ENCODE measurements around the gene UTP3. TPM values are rescaled to one million over a fixed set of nuclear protein-coding genes. Genes with fewer than 3 reads are reported as not detected.
"Not testable (repeated sequence)": the region's sequence is repeated elsewhere in the genome, so short reads cannot be mapped to it uniquely, and the experiment has no call there.

Gene UTP3
- total RNA-seq, 1 donor from 2014 or later: 38.5 TPM

DNA sequence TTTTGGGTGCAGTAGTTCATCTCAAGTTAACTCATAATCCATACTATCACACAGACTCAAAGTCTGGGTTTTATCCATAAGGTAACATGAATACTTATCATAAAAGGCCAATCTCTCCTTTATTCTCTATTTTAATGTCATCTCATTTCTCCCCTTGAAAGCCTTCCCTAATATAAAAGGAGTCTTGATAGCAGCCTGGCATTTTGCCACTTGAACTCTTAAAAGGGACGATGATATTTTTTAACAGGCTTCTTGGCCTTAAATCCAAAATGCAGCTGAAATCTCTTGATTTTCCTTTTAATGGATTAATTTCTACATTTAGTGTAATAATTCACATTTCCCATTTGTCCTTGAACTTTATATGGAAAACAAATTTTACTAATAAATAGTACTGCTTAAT lies 13.6 kb upstream of the UTP3 start:
- Mint-ChIP-seq H3K4me3 (no peak overlapping the region), H3K27me3 (no peaks in the 10 kb centered on the region), H3K36me3 (ENCODE audit: low read depth) (no peaks in the 10 kb centered on the region), H3K4me1 (peaks cover 67% of the 10 kb centered on the region), H3K9me3 (no peaks in the 10 kb centered on the region), H3K27ac (no peak overlapping the region)
- no peak for DNase-seq
- ChIA-PET POLR2A (no interaction called here), CTCF (no interaction called here)
- intact Hi-C loops (cut with micrococcal nuclease): no loop called here
- no peak for ATAC-seq (ENCODE audit: low read depth)
- TF ChIP-seq, protein P1, sequence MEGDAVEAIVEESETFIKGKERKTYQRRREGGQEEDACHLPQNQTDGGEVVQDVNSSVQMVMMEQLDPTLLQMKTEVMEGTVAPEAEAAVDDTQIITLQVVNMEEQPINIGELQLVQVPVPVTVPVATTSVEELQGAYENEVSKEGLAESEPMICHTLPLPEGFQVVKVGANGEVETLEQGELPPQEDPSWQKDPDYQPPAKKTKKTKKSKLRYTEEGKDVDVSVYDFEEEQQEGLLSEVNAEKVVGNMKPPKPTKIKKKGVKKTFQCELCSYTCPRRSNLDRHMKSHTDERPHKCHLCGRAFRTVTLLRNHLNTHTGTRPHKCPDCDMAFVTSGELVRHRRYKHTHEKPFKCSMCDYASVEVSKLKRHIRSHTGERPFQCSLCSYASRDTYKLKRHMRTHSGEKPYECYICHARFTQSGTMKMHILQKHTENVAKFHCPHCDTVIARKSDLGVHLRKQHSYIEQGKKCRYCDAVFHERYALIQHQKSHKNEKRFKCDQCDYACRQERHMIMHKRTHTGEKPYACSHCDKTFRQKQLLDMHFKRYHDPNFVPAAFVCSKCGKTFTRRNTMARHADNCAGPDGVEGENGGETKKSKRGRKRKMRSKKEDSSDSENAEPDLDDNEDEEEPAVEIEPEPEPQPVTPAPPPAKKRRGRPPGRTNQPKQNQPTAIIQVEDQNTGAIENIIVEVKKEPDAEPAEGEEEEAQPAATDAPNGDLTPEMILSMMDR (IDR thresholded peaks at IDR 0.05): no peak

DNA sequence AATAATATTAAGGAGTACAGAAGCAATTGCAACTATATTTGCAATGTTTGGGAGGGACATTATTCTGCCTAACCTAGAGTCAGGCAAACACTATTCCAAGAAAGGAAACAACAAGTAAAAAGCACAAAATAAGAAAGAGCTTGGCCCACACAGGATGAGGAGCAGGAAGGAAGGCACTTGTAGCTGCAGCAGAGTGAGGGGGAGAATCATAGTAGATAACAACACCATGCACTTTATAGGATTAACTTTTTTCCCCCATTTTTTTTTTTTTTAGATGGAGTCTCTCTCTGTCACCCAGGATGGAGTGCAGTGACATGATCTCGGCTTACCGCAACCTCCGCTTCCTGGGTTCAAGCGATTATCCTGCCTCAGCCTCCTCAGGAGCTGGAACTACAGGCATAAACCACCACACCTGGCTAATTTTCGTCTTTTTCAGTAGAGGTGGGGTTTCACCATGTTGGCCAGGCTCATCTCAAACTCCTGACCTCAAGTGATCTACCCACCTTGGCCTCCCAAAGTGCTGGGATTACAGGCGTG lies 11.7 kb upstream of the UTP3 start:
- TF ChIP-seq, protein P1 (IDR thresholded peaks at IDR 0.05): no peak
- CTCF ChIA-PET: interaction anchor here (1.8 kb wide), 1 partner anchor 334 kb away, joined by 4 read pairs; no protein-coding TSS in a partner anchor
- Mint-ChIP-seq H3K27ac (no peak overlapping the region), H3K27me3 (no peaks in the 10 kb centered on the region), H3K4me3 (no peak overlapping the region), H3K4me1 (peaks cover 66% of the 10 kb centered on the region), H3K9me3 (no peaks in the 10 kb centered on the region), H3K36me3 (ENCODE audit: low read depth) (no peaks in the 10 kb centered on the region)
- POLR2A ChIA-PET: interaction anchor here (0.7 to 2.9 kb wide), 2 partner anchors 28 to 328 kb away, joined by 5 to 15 read pairs; no protein-coding TSS in a partner anchor
- ATAC-seq (ENCODE audit: low read depth) (no peak), DNase-seq (no peak)
- intact Hi-C loops (cut with micrococcal nuclease): no loop called here

DNA sequence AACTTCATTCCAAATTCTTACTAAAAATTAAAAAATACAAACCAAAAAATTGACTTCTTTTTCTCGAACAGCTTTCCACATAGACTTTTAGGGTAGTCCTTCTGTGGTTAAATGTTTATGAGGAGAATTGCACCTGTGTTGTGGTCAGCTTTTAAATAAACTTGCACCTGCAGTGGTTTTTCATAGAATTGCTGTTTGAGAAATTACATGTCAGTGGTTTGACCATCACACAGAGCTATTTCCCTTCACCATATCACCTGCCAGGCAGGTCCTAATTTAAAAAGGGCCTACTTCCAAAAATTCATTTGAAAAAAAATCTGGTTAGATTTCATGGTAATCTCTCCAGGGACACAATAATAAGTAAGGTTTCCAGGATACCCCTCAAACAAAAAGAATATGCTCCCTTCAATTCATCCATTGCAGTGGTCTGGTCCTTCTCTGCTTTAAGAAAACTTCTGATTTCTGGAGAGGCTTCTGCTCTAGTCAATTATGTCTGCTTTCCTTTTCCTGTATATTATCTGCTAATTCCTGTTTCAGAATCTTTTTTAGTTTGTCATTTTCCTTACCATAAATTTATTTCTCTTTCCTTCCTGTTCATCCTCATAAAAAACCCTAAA lies 9.8 kb upstream of the UTP3 start:
- H3K9me3 Mint-ChIP-seq: no peaks in the 10 kb centered on the region
- H3K36me3 Mint-ChIP-seq (ENCODE audit: low read depth): no peaks in the 10 kb centered on the region
- H3K27ac Mint-ChIP-seq: peak overlapping the region; percentile 53
- ATAC-seq (ENCODE audit: low read depth): no peak
- intact Hi-C loops (cut with micrococcal nuclease): loop anchor here (1.0 to 2.0 kb wide), 2 partner anchors 9 to 18 kb away; no protein-coding TSS in a partner anchor
- DNase-seq: no peak
- TF ChIP-seq, protein P1 (IDR thresholded peaks at IDR 0.05): no peak
- H3K4me1 Mint-ChIP-seq: peaks cover 56% of the 10 kb centered on the region
- H3K4me3 Mint-ChIP-seq: no peak overlapping the region
- no peaks in the 10 kb centered on the region for H3K27me3 Mint-ChIP-seq
- ChIA-PET POLR2A (interaction anchor here (0.7 to 2.9 kb wide), 5 partner anchors 9 to 75 kb away, joined by 3 to 15 read pairs (median 3); no protein-coding TSS in a partner anchor), CTCF (interaction anchor here (0.9 to 2.9 kb wide), 4 partner anchors 13 to 332 kb away, joined by 4 to 10 read pairs (median 4); no protein-coding TSS in a partner anchor)

DNA sequence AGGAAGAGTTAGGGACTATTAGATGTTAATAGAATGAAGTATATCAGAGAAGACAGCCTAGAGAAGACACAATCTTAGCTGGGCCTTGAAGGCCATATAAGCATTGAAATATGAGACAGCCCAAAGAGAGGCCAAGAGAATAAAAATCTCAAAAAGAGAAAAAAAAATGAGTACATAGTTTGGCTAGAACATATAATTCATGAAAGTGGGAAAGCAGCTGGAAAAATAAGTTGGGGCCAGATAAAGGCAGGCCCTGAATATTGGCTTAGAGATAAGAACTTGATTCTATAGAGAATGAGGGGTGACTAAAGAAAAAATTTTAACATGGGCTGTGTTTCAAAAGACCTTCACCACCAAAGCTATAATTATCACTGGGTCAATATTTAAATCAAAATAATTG lies 7.4 kb upstream of the UTP3 start:
- Mint-ChIP-seq H3K4me1 (peaks cover 48% of the 10 kb centered on the region), H3K9me3 (no peaks in the 10 kb centered on the region), H3K4me3 (peak overlapping the region; percentile 35), H3K27me3 (no peaks in the 10 kb centered on the region), H3K36me3 (ENCODE audit: low read depth) (no peaks in the 10 kb centered on the region), H3K27ac (peak overlapping the region; percentile 80)
- intact Hi-C loops (cut with micrococcal nuclease): loop anchor here (1.0 kb wide), 2 partner anchors 7 to 9 kb away; partner anchors contain the start of gene UTP3
- CTCF ChIA-PET: interaction anchor here (2.9 kb wide), 1 partner anchor 29 kb away, joined by 10 read pairs; no protein-coding TSS in a partner anchor
- ATAC-seq (ENCODE audit: low read depth) (no peak), DNase-seq (no peak)
- TF ChIP-seq, protein P1 (IDR thresholded peaks at IDR 0.05): no peak
- POLR2A ChIA-PET: interaction anchor here (0.6 to 1.2 kb wide), 2 partner anchors 8 to 20 kb away, joined by 5 to 10 read pairs; partner anchors contain the start of gene UTP3

DNA sequence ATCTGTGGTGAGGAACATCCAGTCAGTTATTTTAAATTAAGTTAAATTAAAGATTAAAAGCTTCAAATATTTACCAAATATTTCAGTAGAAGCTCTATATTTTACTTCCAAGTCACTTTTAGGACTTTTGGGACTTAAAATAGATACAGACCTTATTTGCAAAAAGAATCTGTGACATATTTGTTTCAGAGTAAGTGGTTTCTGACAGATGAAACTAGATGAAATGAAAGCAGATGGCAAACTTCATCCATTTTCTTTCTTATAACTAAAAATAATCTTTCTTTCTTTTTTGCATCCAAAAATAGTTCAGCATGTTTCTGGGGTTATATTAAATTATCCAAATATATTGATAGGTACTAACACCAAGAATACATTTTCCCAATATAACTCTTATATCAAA lies 6.6 kb upstream of the UTP3 start:
- peaks cover 41% of the 10 kb centered on the region for H3K4me1 Mint-ChIP-seq
- no peak for DNase-seq
- no peaks in the 10 kb centered on the region for H3K27me3 Mint-ChIP-seq
- ATAC-seq (ENCODE audit: low read depth): no peak
- ChIA-PET POLR2A (interaction anchor here (1.5 kb wide), 1 partner anchor 15 kb away, joined by 4 read pairs; no protein-coding TSS in a partner anchor), CTCF (no interaction called here)
- no peak overlapping the region for H3K27ac Mint-ChIP-seq
- H3K4me3 Mint-ChIP-seq: no peak overlapping the region
- TF ChIP-seq, protein P1 (IDR thresholded peaks at IDR 0.05): no peak
- H3K9me3 Mint-ChIP-seq: no peaks in the 10 kb centered on the region
- intact Hi-C loops (cut with micrococcal nuclease): no loop called here
- H3K36me3 Mint-ChIP-seq (ENCODE audit: low read depth): no peaks in the 10 kb centered on the region

DNA sequence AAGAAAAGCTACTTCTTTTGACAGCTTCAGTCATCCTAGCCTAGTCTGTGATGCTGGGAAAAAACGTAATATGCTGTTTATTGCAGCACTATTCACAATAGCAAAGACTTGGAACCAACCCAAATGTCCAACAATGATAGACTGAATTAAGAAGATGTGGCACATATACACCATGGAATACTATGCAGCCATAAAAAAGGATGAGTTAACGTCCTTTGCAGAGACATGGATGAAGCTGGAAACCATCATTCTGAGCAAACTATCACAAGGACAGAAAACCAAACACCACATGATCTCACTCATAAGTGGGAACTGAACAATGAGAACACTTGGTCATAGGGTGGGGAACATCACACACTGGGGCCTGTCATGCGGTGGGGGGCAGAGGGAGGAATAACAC lies 6.2 kb upstream of the UTP3 start:
- H3K4me3 Mint-ChIP-seq; H3K9me3 Mint-ChIP-seq; DNase-seq; CTCF ChIA-PET; H3K27ac Mint-ChIP-seq; ATAC-seq (ENCODE audit: low read depth); H3K27me3 Mint-ChIP-seq; H3K36me3 Mint-ChIP-seq (ENCODE audit: low read depth); intact Hi-C loops (cut with micrococcal nuclease): not testable (repeated sequence)
- peaks cover 36% of the 10 kb centered on the region for H3K4me1 Mint-ChIP-seq
- POLR2A ChIA-PET: interaction anchor here (1.5 kb wide), 1 partner anchor 15 kb away, joined by 4 read pairs; no protein-coding TSS in a partner anchor

All from activated B cell treated with CpG ODN at 0.5 μM for 24 hours (primary cell).